Measurements from ENCODE around the gene PTPN13. TPM values are rescaled to one million over a fixed set of nuclear protein-coding genes. Genes with fewer than 3 reads are reported as not detected.

The PTPN13 gene
- total and polyA plus RNA-seq, 8 donors: 2.3 to 38.6 (median 5.4) TPM

DNA sequence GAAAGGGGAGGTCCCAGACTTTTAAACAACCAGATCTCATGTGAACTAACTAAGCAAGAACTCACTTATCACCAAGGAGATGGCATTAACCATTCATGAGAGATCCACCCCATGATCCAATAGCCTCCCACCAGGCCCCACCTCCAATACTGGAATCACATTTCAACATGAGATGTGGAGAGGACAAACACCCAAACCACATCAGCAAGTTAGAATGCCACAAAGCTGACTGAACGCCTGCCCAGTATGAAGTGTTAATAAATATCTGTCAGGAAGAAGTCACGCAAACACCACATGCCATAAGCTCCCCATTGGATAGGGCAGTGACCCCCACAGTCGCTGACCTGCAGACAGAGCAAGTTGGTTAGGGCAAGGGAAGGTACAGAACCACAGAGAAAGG is 240.8 kb downstream of the PTPN13 start:
- H3K27me3 ChIP-seq: no peaks in the 10 kb centered on the region
- DNase-seq: no peak
- H3K4me1 ChIP-seq: no peaks in the 10 kb centered on the region
- WGBS, 5 donors: 72 to 87% (median 85%) methylated on average over 3 of the region's 3 CpGs
- intact Hi-C loops (cut with DNase I; ENCODE audit: low total_unique reads): no loop called here
- no peak overlapping the region for H3K4me3 ChIP-seq
- H3K36me3 ChIP-seq: no peaks in the 10 kb centered on the region
- H3K27ac ChIP-seq: no peak overlapping the region
- peaks cover 0 to 4% (median 0%) of the 10 kb centered on the region in 4 donors for H3K9me3 ChIP-seq
- TF ChIP-seq POLR2AphosphoS5 (IDR thresholded peaks at IDR 0.05) (no peak), EP300 (IDR thresholded peaks at IDR 0.05) (no peak), POLR2A (IDR thresholded peaks at IDR 0.05) (no peak)
- TF ChIP-seq, protein P1, sequence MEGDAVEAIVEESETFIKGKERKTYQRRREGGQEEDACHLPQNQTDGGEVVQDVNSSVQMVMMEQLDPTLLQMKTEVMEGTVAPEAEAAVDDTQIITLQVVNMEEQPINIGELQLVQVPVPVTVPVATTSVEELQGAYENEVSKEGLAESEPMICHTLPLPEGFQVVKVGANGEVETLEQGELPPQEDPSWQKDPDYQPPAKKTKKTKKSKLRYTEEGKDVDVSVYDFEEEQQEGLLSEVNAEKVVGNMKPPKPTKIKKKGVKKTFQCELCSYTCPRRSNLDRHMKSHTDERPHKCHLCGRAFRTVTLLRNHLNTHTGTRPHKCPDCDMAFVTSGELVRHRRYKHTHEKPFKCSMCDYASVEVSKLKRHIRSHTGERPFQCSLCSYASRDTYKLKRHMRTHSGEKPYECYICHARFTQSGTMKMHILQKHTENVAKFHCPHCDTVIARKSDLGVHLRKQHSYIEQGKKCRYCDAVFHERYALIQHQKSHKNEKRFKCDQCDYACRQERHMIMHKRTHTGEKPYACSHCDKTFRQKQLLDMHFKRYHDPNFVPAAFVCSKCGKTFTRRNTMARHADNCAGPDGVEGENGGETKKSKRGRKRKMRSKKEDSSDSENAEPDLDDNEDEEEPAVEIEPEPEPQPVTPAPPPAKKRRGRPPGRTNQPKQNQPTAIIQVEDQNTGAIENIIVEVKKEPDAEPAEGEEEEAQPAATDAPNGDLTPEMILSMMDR (IDR thresholded peaks at IDR 0.05): no peak

DNA sequence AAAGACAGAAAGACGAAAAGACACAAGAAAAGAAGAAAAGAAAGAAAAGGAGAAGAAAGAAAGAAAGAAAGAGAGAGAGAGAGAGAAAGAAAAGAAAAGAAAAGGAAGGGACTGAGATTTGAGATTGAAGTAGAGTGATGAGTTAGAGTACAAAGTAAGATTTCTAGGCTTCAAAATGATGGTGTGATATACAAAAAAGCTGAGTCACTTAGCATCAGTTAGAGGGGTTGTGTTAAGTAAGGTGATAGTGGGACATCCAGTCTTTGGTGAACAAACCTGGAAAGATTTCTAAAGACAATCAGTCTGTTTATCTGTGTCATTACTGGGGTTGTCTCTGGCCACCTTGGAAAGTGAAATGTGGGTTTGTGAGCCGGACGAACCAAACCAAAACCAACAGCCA is 241.6 kb downstream of the PTPN13 start:
- 79 to 91% (median 89%) methylated on average over 3 of the region's 3 CpGs for WGBS, 5 donors

DNA sequence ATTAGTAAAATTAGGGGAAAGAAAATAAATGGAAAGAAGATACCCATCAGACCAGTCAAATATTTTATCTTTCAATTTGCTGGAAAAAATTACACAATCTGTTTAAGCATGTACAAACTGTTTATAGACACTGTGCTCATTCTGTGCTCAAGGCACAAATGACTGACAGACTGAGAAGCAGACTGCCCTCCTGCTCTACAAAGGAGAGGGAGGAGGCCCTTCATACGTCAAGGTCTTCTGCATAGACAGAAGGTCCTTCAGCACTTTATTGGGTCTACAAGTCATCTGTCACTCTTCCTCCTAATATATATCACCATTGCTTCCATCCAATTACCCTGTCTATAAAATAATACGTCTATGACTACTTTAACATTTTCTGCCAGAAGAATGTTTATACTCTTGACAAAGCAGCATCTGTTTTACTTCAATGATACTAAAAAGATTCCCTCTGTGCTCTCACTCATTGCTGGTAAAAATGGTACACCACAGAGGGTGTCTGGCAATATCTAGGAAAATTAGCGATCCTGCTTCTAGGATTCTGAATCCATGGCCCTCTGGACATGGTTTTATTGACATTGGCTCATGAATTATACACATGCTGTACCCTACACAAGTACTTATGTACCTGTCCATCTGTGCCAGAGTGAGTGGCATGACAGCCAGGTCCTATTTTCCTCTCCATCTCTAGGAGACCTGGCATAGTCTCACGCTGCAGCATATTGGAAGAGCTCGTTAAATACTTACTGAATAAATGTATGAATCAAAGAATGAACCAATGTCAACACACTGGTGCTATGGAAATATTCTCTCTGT is 243.8 kb downstream of the PTPN13 start:
- intact Hi-C loops (cut with DNase I; ENCODE audit: low total_unique reads): no loop called here
- no peak for TF ChIP-seq POLR2AphosphoS5 (IDR thresholded peaks at IDR 0.05)
- TF ChIP-seq, protein P1 (IDR thresholded peaks at IDR 0.05): no peak
- TF ChIP-seq EP300 (IDR thresholded peaks at IDR 0.05): no peak
- TF ChIP-seq POLR2A (IDR thresholded peaks at IDR 0.05): no peak
- 63 to 87% (median 76%) methylated on average over 5 of the region's 5 CpGs for WGBS, 5 donors

More for the DNA sequence above, 241.6 kb downstream of the PTPN13 start:
- intact Hi-C loops (cut with DNase I; ENCODE audit: low total_unique reads): no loop called here
- Histone ChIP-seq H3K36me3 (no peaks in the 10 kb centered on the region), H3K27ac (no peak overlapping the region), H3K9me3 (no peaks in the 10 kb centered on the region), H3K4me1 (no peaks in the 10 kb centered on the region), H3K27me3 (no peaks in the 10 kb centered on the region), H3K4me3 (no peak overlapping the region)
- DNase-seq: no peak
- TF ChIP-seq POLR2A (IDR thresholded peaks at IDR 0.05) (no peak), EP300 (IDR thresholded peaks at IDR 0.05) (no peak), POLR2AphosphoS5 (IDR thresholded peaks at IDR 0.05) (no peak)
- TF ChIP-seq, protein P1 (IDR thresholded peaks at IDR 0.05): no peak

DNA sequence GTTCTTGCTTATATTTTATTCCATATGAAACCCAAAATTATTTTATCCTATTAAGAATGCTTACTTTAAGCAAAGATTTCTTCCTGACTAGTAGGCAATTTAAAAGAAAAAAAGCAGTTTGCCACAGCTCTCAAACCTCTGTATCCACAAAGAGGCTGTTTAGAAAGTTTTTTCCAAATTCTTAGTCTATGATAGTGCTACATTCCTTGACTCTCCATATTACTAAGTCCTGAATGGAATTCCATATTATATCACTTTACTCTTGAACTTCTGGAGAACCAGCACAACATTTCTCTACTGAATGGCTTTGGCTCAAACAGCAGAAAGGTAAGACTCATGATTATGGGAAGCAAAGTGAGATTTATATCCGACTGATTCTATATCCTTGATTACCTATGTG is 246.7 kb downstream of the PTPN13 start:
- no peaks in the 10 kb centered on the region for H3K27me3 ChIP-seq
- H3K36me3 ChIP-seq: no peaks in the 10 kb centered on the region
- no peak for DNase-seq
- H3K9me3 ChIP-seq: no peaks in the 10 kb centered on the region
- H3K4me1 ChIP-seq: no peaks in the 10 kb centered on the region
- no peak overlapping the region for H3K27ac ChIP-seq
- TF ChIP-seq EP300 (IDR thresholded peaks at IDR 0.05): no peak
- TF ChIP-seq POLR2A (IDR thresholded peaks at IDR 0.05): no peak
- TF ChIP-seq, protein P1 (IDR thresholded peaks at IDR 0.05): no peak
- TF ChIP-seq POLR2AphosphoS5 (IDR thresholded peaks at IDR 0.05): no peak
- intact Hi-C loops (cut with DNase I; ENCODE audit: low total_unique reads): no loop called here
- 37 to 83% (median 59%) methylated on average over 1 of the region's 1 CpG for WGBS, 5 donors
- no peak overlapping the region for H3K4me3 ChIP-seq

More for the DNA sequence above, 243.8 kb downstream of the PTPN13 start:
- H3K4me3 ChIP-seq: no peak overlapping the region
- H3K9me3 ChIP-seq: no peaks in the 10 kb centered on the region
- no peak overlapping the region for H3K27ac ChIP-seq
- no peaks in the 10 kb centered on the region for H3K4me1 ChIP-seq
- no peaks in the 10 kb centered on the region for H3K27me3 ChIP-seq
- no peak for DNase-seq
- H3K36me3 ChIP-seq: no peaks in the 10 kb centered on the region
